ENCODE measurements around the gene SLIT3. TPM values are rescaled to one million over a fixed set of nuclear protein-coding genes. Genes with fewer than 3 reads are reported as not detected.

The SLIT3 gene
- total RNA-seq, 2 donors from 2014 or later: 6.6 to 6.7 TPM

GRCh38 chr5:169164481-169164925 lies 136.4 kb downstream of the SLIT3 start:
- ATAC-seq (peak; percentile 10), DNase-seq (peak in 2 of 4 donors; percentile 21 to 37)
- WGBS, 2 donors: 49 to 51% methylated on average over 3 to 6 of the region's 6 CpGs
- H3K9me3 ChIP-seq: peaks cover 0 to 2% (median 0%) of the 10 kb centered on the region in 3 donors
- H3K27me3 ChIP-seq: no peaks in the 10 kb centered on the region
- H3K36me3 ChIP-seq (replicated peaks in 1 of 2; ENCODE audit: insufficient read depth in 1 of 2, low read depth in 2 of 2): no peaks in the 10 kb centered on the region
- no peak overlapping the region for H3K4me3 ChIP-seq
- H3K27ac ChIP-seq: peak overlapping the region in 1 of 4 donors; percentile 39
- TF ChIP-seq CTCF (IDR thresholded peaks at IDR 0.05): no peak
- TF ChIP-seq POLR2A (IDR thresholded peaks at IDR 0.05): no peak
- intact Hi-C loops (cut with DNase I): no loop called here
- peaks cover 20% of the 10 kb centered on the region for H3K4me1 ChIP-seq

- 63 to 64% methylated on average over 3 of the region's 3 CpGs for WGBS, 2 donors
- intact Hi-C loops (cut with DNase I): no loop called here
- TF ChIP-seq CTCF (IDR thresholded peaks at IDR 0.05): no peak
- TF ChIP-seq POLR2A (IDR thresholded peaks at IDR 0.05): no peak
- ATAC-seq: no peak
- no peaks in the 10 kb centered on the region for H3K27me3 ChIP-seq
- H3K9me3 ChIP-seq: peaks cover 0 to 10% (median 0%) of the 10 kb centered on the region in 3 donors
- no peaks in the 10 kb centered on the region for H3K36me3 ChIP-seq (replicated peaks in 1 of 2; ENCODE audit: insufficient read depth in 1 of 2, low read depth in 2 of 2)
- no peak for DNase-seq
- peaks cover 20% of the 10 kb centered on the region for H3K4me1 ChIP-seq
- no peak overlapping the region for H3K4me3 ChIP-seq
- H3K27ac ChIP-seq: no peak overlapping the region
Measured at GRCh38 chr5:169162407-169162806, 138.5 kb downstream of the SLIT3 start.

DNA sequence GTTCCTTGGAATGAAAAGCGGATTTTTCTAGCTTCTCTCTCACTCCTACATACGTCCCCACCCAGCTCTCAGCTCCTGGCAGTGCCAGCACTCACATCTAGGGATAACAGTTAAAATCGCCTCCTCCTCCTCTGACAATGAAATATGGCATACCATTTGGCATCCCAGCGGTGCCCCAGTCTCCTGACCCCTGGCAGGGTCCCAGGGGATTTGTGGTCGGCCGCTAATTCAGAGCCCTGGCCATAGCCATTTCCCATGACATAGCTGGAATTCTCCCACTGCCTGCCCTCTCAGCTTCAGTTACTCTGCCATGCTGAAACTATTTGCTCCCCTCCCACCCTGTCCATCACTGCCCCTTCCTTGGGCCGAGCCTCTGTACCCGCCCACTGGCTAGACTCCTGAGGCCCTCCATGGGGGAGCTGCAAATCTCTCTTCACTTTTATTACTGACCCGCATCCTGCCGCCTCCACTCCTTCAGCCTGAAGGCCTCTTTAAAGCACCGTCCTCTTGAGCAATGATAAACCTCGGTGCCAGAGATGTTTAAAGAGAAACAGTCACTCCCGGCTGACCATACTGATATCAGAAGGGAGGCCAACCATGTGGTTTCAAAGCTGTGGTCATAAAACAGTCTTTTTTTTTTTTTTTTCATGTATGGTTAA lies 139.8 kb downstream of the SLIT3 start:
- Histone ChIP-seq H3K4me3 (no peak overlapping the region), H3K27ac (peak overlapping the region in 3 of 4 donors; percentile 49 to 68 (median 58)), H3K27me3 (no peaks in the 10 kb centered on the region), H3K4me1 (peaks cover 20% of the 10 kb centered on the region), H3K36me3 (replicated peaks in 1 of 2; ENCODE audit: insufficient read depth in 1 of 2, low read depth in 2 of 2) (no peaks in the 10 kb centered on the region), H3K9me3 (peaks cover 0 to 10% (median 0%) of the 10 kb centered on the region in 3 donors)
- intact Hi-C loops (cut with DNase I): no loop called here
- no peak for TF ChIP-seq POLR2A (IDR thresholded peaks at IDR 0.05)
- TF ChIP-seq CTCF (IDR thresholded peaks at IDR 0.05): no peak
- peak; percentile 43 to 65 (median 54) for DNase-seq
- WGBS, 2 donors: 35 to 43% methylated on average over 13 of the region's 13 CpGs
- ATAC-seq: peak; percentile 67

- no peak overlapping the region for H3K4me3 ChIP-seq
- TF ChIP-seq POLR2A (IDR thresholded peaks at IDR 0.05) (no peak), CTCF (IDR thresholded peaks at IDR 0.05) (peak in 4 of 7 experiments; percentile 4 to 44 (median 34))
- H3K4me1 ChIP-seq: peaks cover 20% of the 10 kb centered on the region
- ATAC-seq (peak; percentile 77), DNase-seq (peak; percentile 17 to 46 (median 33))
- H3K27me3 ChIP-seq: no peaks in the 10 kb centered on the region
- WGBS, 2 donors: 30 to 37% methylated on average over 6 of the region's 6 CpGs
- peak overlapping the region in 3 of 4 donors; percentile 49 to 68 (median 58) for H3K27ac ChIP-seq
- H3K9me3 ChIP-seq: peaks cover 0 to 10% (median 0%) of the 10 kb centered on the region in 3 donors
- intact Hi-C loops (cut with DNase I): no loop called here
- H3K36me3 ChIP-seq (replicated peaks in 1 of 2; ENCODE audit: insufficient read depth in 1 of 2, low read depth in 2 of 2): no peaks in the 10 kb centered on the region
Measured at GRCh38 chr5:169160405-169160901, 140.5 kb downstream of the SLIT3 start.
